ENCODE results near the gene BMAL2.

The BMAL2 gene

GRCh38 chr12:27332714-27333402 is at the start of gene BMAL2:
Gene BMAL2, plus strand, starts transcription at chr12:27332836. Its CDS starts 237 bp downstream, at chr12:27333073.
- no peak for DNase-seq (ENCODE audit: low read depth)

DNA sequence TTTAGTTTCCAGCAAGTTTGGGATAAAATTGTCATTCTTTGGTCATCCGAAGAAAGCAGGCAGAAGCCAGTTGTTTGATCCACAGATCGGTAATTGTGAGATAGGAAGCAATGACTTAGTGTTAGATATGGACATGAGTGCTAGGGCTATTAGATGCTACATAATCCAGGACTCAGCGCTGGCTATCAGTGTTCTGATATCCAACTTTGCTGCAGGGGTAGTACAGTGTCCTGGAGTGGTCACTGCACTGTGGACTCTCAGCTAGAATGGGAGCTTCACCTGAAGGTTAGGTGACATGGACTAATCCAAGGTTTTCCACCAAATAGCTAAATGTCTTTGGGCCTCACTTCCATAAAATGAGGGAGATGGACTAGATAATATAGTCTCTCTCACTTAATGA is 48.6 kb upstream of the BMAL2 start:
- DNase-seq (ENCODE audit: low read depth) = no peak

GRCh38 chr12:27284751-27285150 is 47.9 kb upstream of the BMAL2 start:
- peak; percentile 67 for DNase-seq (ENCODE audit: low read depth)

DNA sequence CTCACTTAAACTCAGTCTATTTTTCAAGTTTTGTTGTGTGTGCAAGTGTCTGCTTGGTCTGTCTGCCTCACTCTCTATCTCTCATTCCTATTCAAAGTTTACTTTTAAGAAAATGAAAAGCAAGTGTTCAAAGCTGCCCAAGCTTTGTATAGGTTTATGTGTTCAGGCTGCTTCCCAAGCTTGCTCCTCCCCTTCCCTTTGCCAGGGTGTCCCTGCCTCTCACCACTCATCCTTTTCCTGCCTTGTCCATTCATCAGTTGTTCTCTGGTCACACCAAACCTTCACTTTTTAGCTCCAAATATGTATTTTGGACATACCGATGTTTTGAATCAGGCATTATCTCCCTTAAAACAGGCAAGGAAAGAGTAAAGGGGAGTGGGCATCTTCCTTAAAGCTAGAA is 47.2 kb upstream of the BMAL2 start:
- no peak for DNase-seq (ENCODE audit: low read depth)

DNA sequence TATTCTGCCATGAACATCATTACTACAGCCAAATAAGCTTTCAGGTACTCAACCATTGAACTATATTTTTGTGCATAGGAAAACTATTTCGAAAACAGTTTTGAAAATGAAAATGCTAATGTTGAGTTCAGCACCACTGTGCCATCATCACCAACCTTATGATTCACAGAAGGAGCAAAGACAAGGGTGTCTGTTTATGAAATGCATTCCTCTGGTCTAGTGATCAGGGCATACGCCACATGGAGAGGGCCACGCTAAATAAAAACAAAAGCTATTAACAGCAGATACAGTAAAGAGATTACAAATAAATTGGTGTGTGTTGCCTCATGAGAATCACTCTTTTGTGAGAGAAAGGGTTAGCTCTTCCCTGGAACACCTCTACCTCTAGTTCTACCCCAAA is 43.2 kb upstream of the BMAL2 start:
- DNase-seq (ENCODE audit: low read depth) = no peak

GRCh38 chr12:27290501-27291168 is 42.0 kb upstream of the BMAL2 start:
- DNase-seq (ENCODE audit: low read depth) = no peak

DNA sequence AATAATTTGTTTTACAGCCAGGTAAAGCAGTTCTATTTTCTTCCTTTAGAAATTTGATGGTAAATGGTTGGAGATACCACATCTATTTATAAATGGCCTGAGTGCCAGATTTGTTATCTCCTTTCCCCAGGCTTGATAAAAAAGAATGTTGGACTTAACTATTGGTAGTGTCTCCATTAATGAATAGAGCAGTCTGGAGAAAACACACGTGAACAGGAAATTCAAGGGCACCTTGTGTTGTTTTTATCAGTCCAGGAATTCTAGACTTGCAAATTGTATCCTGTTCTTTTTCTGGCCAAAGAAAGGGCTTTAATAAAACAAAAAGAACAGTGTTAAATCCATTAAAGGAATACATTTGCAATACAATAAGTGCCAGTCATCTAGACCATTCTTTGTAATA is 40.8 kb upstream of the BMAL2 start:
- no peak for DNase-seq (ENCODE audit: low read depth)

DNA sequence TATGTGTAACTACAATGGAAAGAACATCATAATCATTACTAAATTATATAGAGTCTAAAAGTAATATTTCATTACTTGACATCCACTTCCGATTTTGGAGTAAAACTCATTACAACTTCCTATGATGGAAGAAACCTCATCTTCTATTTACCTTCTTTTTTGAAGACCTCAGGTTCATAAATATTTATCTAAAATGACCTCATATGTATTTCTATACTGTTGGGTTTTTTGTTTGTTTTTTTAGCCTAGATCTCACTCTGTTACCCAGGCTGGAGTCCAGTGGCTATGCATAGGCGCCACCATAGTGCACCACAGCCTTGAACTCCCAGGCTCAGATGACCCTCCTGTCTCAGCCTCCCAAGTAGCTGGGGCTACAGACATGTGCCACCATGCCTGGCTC is 39.9 kb upstream of the BMAL2 start:
- no peak for DNase-seq (ENCODE audit: low read depth)

- DNase-seq (ENCODE audit: low read depth) = no peak
Measured at GRCh38 chr12:27293463-27293862, 39.2 kb upstream of the BMAL2 start.

- no peak for DNase-seq (ENCODE audit: low read depth)
Measured at GRCh38 chr12:27296674-27297073, 36.0 kb upstream of the BMAL2 start.

GRCh38 chr12:27297566-27297965 is 35.1 kb upstream of the BMAL2 start:
- DNase-seq (ENCODE audit: low read depth) = no peak

- DNase-seq (ENCODE audit: low read depth) = no peak
Measured at GRCh38 chr12:27299102-27299501, 33.5 kb upstream of the BMAL2 start.

- no peak for DNase-seq (ENCODE audit: low read depth)
Measured at GRCh38 chr12:27300226-27300625, 32.4 kb upstream of the BMAL2 start.

- DNase-seq (ENCODE audit: low read depth) = no peak
Measured at GRCh38 chr12:27303139-27304111, 29.2 kb upstream of the BMAL2 start.

DNA sequence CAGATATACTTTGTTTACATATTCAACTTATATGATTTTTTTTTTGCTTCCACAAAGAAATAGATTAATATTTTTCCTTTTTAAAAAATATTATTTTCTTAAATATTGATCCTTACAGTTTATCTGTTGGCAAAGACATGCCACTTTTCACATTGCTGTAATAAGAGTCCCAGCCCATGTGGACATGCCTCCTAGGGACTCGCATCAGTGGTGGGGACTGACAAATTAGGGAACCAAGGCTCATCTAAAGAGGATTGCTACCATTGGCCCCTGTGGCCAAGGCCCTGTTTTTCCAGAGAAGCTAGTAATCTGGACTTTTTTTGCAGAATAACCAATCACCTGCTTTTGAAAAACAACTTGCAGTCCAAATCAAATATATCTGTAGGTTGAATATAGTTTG is 27.8 kb upstream of the BMAL2 start:
- no peak for DNase-seq (ENCODE audit: low read depth)

- no peak for DNase-seq (ENCODE audit: low read depth)
Measured at GRCh38 chr12:27305673-27306456, 26.8 kb upstream of the BMAL2 start.

- no peak for DNase-seq (ENCODE audit: low read depth)
Measured at GRCh38 chr12:27309293-27309994, 23.2 kb upstream of the BMAL2 start.

- DNase-seq (ENCODE audit: low read depth) = no peak
Measured at GRCh38 chr12:27309995-27310315, 22.7 kb upstream of the BMAL2 start.

GRCh38 chr12:27316947-27317346 is 15.7 kb upstream of the BMAL2 start:
- no peak for DNase-seq (ENCODE audit: low read depth)

GRCh38 chr12:27319409-27319808 is 13.2 kb upstream of the BMAL2 start:
- peak; percentile 19 for DNase-seq (ENCODE audit: low read depth)

- no peak for DNase-seq (ENCODE audit: low read depth)
Measured at GRCh38 chr12:27319848-27320247, 12.8 kb upstream of the BMAL2 start.

All from non-pigmented ciliary epithelial cell (primary cell).